HepG2 (cell line): ENCODE data around the gene TUBB. TPM values are rescaled to one million over a fixed set of nuclear protein-coding genes. Genes with fewer than 3 reads are reported as not detected.

Experiments
- AKAP8 ChIP-seq: sonication (generic); formaldehyde crosslinking; IDR thresholded peaks from 2 replicates; pipeline ENCODE4 v1.5.1; 2020; ENCODE audit warnings: mild to moderate bottlenecking, missing genetic modification reagents
- KLF15 ChIP-seq: sonication (generic); formaldehyde crosslinking; IDR thresholded peaks from 2 replicates; pipeline ENCODE4 v1.8.1; 2023; ENCODE audit warnings: borderline replicate concordance, mild to moderate bottlenecking, inconsistent platforms, missing genetic modification reagents, mixed read lengths
- NFIC ChIP-seq: IDR thresholded peaks from 2 replicates; pipeline ENCODE4 v1.6.1; 2012; ENCODE audit warnings: mild to moderate bottlenecking, low read length, inconsistent platforms
- NR2F2 ChIP-seq: IDR thresholded peaks from 2 replicates; pipeline ENCODE4 v1.6.1; 2012; ENCODE audit warnings: low read depth, inconsistent platforms, borderline replicate concordance
- PLRG1 ChIP-seq: fragments of 450-650 bp; conservative IDR thresholded peaks from 2 replicates; pipeline ENCODE4 v1.6.1; 2016
- RFX3 ChIP-seq: IDR thresholded peaks from 2 replicates; pipeline ENCODE4 v1.6.1; 2016; ENCODE audit warnings: missing biosample characterization, missing genetic modification reagents
- SP1 ChIP-seq, 2 experiments: fragments of 450-650 bp in 1 of 2; sonication (generic) in 1 of 2; formaldehyde crosslinking in 1 of 2; IDR thresholded peaks; 2 replicates each; pipeline versions ENCODE4 v1.4.0 to v1.6.1; 2016 to 2020; ENCODE audit warnings: missing genetic modification reagents in 1 of 2
- ZBTB38 ChIP-seq: sonication (generic); formaldehyde crosslinking; IDR thresholded peaks from 2 replicates; pipeline ENCODE4 v1.5.1; 2020; ENCODE audit warnings: mild to moderate bottlenecking, missing genetic modification reagents
- ZNF616 ChIP-seq: sonication (generic); formaldehyde crosslinking; IDR thresholded peaks from 2 replicates; pipeline ENCODE4 v1.5.0; 2020; ENCODE audit warnings: low read depth, mild to moderate bottlenecking, missing genetic modification reagents
- ZNF777 ChIP-seq: sonication (generic); formaldehyde crosslinking; IDR thresholded peaks from 2 replicates; pipeline ENCODE4 v1.4.0; 2020; ENCODE audit warnings: missing genetic modification reagents
- polyA plus RNA-seq, 8 experiments: library from polyadenylated mRNA; depleted of rRNA in 3 of 8; stranded (reverse) in 7 of 8; unstranded in 1 of 8; fragments of >200 nt; fragmentation: Illumina TruSeq in 4 of 8; extraction: Trizol in 4 of 8; gene quantifications; 2 replicates each; pipeline versions ENCODE4 v1.2.1 to v1.2.3, GENCODE V29; 2011 to 2016; ENCODE audit warnings: low read depth in 4 of 8, missing spikeins in 1 of 8, mixed read lengths in 1 of 8; ENCODE audit not compliant: insufficient read depth in 1 of 8
- total RNA-seq, 5 experiments: library from RNA; depleted of rRNA; stranded (reverse); fragments of >200 nt; fragmentation: Illumina TruSeq; extraction: Trizol; gene quantifications; 2 replicates each; pipeline ENCODE4 v1.2.3, GENCODE V29; 2016; ENCODE audit warnings: low read depth in 1 of 5
- TF ChIP-seq, protein P1 (sequence below): sonication (generic); formaldehyde crosslinking; IDR thresholded peaks from 2 replicates; pipeline ENCODE4 v1.9.0; 2021; ENCODE audit warnings: missing genetic modification reagents, borderline replicate concordance
- TF ChIP-seq, protein P2 (sequence below): sonication (generic); formaldehyde crosslinking; IDR thresholded peaks from 2 replicates; pipeline ENCODE4 v1.4.0; 2020; ENCODE audit warnings: missing genetic modification reagents
- TF ChIP-seq, protein P3 (sequence below): sonication (generic); formaldehyde crosslinking; IDR thresholded peaks from 2 replicates; pipeline ENCODE4 v1.8.1; 2023; ENCODE audit warnings: mild to moderate bottlenecking, missing genetic modification reagents, borderline replicate concordance
- TF ChIP-seq, protein P4 (sequence below): sonication (generic); formaldehyde crosslinking; conservative IDR thresholded peaks from 2 replicates; pipeline ENCODE4 v1.4.0; 2020; ENCODE audit warnings: mild to moderate bottlenecking, missing genetic modification reagents, moderate library complexity
- TF ChIP-seq, protein P5 (sequence below): sonication (generic); formaldehyde crosslinking; IDR thresholded peaks from 2 replicates; pipeline ENCODE4 v1.5.1; 2020; ENCODE audit warnings: mild to moderate bottlenecking, missing genetic modification reagents, moderate library complexity

TUBB gene
- total and polyA plus RNA-seq, 2 of the 13 experiments (the other 11 are each of a cell fraction or from before 2014, with no cell fraction given), result 911 to 1,163 TPM

DNA sequence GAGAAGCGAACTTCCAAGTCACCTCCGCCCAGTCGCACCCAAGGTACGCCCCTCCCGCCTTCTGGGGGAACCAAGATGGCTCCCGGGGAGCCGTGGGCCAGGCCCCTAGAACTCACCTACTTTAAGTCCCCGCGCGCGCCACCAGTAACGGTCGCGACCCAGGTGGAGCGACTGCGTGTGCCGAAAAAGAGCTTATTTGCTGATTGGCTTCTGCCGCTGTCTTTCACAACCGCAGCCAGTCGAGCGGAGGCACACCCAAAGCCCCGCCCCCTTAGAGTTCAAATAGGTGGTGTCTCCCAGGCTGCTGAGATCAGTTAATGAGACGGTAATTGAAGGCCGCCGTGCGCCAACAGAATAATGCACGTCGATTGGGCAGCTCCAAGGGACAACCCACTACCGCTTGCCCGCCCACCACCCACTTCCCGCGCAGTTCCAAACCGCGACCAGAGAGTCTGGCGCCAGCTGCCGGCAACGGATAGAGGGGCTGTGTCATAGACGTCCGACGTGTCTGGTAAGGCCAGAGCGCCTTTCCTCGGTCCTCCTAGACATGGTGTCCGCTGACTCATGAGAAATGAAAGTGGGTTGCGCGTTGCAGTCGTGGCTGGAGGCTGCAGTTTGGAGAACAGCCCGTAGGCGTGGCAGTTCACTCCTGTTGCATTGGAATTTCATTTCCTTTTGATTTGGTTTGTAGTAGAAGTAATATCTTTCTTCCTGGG, 2.9 kb upstream of the TUBB start, which contains the start of gene MDC1 (continued):
- TF ChIP-seq, protein P1, sequence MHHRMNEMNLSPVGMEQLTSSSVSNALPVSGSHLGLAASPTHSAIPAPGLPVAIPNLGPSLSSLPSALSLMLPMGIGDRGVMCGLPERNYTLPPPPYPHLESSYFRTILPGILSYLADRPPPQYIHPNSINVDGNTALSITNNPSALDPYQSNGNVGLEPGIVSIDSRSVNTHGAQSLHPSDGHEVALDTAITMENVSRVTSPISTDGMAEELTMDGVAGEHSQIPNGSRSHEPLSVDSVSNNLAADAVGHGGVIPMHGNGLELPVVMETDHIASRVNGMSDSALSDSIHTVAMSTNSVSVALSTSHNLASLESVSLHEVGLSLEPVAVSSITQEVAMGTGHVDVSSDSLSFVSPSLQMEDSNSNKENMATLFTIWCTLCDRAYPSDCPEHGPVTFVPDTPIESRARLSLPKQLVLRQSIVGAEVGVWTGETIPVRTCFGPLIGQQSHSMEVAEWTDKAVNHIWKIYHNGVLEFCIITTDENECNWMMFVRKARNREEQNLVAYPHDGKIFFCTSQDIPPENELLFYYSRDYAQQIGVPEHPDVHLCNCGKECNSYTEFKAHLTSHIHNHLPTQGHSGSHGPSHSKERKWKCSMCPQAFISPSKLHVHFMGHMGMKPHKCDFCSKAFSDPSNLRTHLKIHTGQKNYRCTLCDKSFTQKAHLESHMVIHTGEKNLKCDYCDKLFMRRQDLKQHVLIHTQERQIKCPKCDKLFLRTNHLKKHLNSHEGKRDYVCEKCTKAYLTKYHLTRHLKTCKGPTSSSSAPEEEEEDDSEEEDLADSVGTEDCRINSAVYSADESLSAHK, result peak; percentile 85
- TF ChIP-seq ZBTB38 (CRISPR knock-in tag), result peak; percentile 44
- TF ChIP-seq, protein P2, sequence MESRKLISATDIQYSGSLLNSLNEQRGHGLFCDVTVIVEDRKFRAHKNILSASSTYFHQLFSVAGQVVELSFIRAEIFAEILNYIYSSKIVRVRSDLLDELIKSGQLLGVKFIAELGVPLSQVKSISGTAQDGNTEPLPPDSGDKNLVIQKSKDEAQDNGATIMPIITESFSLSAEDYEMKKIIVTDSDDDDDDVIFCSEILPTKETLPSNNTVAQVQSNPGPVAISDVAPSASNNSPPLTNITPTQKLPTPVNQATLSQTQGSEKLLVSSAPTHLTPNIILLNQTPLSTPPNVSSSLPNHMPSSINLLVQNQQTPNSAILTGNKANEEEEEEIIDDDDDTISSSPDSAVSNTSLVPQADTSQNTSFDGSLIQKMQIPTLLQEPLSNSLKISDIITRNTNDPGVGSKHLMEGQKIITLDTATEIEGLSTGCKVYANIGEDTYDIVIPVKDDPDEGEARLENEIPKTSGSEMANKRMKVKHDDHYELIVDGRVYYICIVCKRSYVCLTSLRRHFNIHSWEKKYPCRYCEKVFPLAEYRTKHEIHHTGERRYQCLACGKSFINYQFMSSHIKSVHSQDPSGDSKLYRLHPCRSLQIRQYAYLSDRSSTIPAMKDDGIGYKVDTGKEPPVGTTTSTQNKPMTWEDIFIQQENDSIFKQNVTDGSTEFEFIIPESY, result peak; percentile 89
- no peak for TF ChIP-seq ZNF616
- no peak for TF ChIP-seq AKAP8 (CRISPR knock-in tag)
- TF ChIP-seq, protein P3, sequence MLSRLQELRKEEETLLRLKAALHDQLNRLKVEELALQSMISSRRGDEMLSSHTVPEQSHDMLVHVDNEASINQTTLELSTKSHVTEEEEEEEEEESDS (CRISPR knock-in tag), result peak; percentile 97
- TF ChIP-seq NR2F2, result peak; percentile 14; the same call in 1 of the 2 replicates
- TF ChIP-seq, protein P4, sequence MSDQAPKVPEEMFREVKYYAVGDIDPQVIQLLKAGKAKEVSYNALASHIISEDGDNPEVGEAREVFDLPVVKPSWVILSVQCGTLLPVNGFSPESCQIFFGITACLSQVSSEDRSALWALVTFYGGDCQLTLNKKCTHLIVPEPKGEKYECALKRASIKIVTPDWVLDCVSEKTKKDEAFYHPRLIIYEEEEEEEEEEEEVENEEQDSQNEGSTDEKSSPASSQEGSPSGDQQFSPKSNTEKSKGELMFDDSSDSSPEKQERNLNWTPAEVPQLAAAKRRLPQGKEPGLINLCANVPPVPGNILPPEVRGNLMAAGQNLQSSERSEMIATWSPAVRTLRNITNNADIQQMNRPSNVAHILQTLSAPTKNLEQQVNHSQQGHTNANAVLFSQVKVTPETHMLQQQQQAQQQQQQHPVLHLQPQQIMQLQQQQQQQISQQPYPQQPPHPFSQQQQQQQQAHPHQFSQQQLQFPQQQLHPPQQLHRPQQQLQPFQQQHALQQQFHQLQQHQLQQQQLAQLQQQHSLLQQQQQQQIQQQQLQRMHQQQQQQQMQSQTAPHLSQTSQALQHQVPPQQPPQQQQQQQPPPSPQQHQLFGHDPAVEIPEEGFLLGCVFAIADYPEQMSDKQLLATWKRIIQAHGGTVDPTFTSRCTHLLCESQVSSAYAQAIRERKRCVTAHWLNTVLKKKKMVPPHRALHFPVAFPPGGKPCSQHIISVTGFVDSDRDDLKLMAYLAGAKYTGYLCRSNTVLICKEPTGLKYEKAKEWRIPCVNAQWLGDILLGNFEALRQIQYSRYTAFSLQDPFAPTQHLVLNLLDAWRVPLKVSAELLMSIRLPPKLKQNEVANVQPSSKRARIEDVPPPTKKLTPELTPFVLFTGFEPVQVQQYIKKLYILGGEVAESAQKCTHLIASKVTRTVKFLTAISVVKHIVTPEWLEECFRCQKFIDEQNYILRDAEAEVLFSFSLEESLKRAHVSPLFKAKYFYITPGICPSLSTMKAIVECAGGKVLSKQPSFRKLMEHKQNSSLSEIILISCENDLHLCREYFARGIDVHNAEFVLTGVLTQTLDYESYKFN (CRISPR knock-in tag), result peak; percentile 78
- no peak for TF ChIP-seq SP1 (IDR thresholded peaks at IDR 0.05)
- TF ChIP-seq SP1 (CRISPR knock-in tag; IDR thresholded peaks at IDR 0.05), result peak; percentile 95
- TF ChIP-seq KLF15 (CRISPR knock-in tag), result no peak; the same call in 1 of the 2 replicates
- 0 out of 2 replicates have a peak, but pooled peaks have one; percentile 35 for TF ChIP-seq NFIC
- peak; percentile 93 for TF ChIP-seq ZNF777 (CRISPR knock-in tag)
- no peak for TF ChIP-seq PLRG1
- TF ChIP-seq, protein P5, sequence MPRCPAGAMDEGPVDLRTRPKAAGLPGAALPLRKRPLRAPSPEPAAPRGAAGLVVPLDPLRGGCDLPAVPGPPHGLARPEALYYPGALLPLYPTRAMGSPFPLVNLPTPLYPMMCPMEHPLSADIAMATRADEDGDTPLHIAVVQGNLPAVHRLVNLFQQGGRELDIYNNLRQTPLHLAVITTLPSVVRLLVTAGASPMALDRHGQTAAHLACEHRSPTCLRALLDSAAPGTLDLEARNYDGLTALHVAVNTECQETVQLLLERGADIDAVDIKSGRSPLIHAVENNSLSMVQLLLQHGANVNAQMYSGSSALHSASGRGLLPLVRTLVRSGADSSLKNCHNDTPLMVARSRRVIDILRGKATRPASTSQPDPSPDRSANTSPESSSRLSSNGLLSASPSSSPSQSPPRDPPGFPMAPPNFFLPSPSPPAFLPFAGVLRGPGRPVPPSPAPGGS, result peak; percentile 66
- TF ChIP-seq RFX3 (CRISPR knock-in tag), result no peak
